WTC11 (cell line): ENCODE data around the gene IQGAP3.

Experiments
- CTCF ChIP-seq: fragments of 200-600 bp; IDR thresholded peaks from 2 replicates; pipeline ENCODE4 v1.8.0; 2022; ENCODE audit warnings: antibody characterized with exemption
- TF ChIP-seq, protein P1 (sequence below): sonication (generic); formaldehyde crosslinking; IDR thresholded peaks from 2 replicates; pipeline ENCODE4 v1.8.1; 2023; ENCODE audit warnings: mild to moderate bottlenecking, moderate library complexity, missing genetic modification reagents

GRCh38 chr1:156482276-156482675, 90.1 kb downstream of the IQGAP3 start:
- TF ChIP-seq, protein P1, sequence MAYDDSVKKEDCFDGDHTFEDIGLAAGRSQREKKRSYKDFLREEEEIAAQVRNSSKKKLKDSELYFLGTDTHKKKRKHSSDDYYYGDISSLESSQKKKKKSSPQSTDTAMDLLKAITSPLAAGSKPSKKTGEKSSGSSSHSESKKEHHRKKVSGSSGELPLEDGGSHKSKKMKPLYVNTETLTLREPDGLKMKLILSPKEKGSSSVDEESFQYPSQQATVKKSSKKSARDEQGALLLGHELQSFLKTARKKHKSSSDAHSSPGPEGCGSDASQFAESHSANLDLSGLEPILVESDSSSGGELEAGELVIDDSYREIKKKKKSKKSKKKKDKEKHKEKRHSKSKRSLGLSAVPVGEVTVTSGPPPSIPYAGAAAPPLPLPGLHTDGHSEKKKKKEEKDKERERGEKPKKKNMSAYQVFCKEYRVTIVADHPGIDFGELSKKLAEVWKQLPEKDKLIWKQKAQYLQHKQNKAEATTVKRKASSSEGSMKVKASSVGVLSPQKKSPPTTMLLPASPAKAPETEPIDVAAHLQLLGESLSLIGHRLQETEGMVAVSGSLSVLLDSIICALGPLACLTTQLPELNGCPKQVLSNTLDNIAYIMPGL (CRISPR knock-in tag), result no peak
- TF ChIP-seq CTCF, result no peak
